Hematopoietic multipotent progenitor cell treated with erythropoietin and hydrocortisone succinate and interleukin-3 and kit ligand, for 6 days (in vitro differentiated cells): ENCODE measurements around the gene ELAVL4.
"Not testable (repeated sequence)": the region's sequence is repeated elsewhere in the genome, so short reads cannot be mapped to it uniquely, and the experiment has no call there.

ENCODE experiments used
- DNase-seq: peaks from one replicate; pipeline ENCODE4 v3.0.0-alpha.2; 2015

Gene ELAVL4

DNA sequence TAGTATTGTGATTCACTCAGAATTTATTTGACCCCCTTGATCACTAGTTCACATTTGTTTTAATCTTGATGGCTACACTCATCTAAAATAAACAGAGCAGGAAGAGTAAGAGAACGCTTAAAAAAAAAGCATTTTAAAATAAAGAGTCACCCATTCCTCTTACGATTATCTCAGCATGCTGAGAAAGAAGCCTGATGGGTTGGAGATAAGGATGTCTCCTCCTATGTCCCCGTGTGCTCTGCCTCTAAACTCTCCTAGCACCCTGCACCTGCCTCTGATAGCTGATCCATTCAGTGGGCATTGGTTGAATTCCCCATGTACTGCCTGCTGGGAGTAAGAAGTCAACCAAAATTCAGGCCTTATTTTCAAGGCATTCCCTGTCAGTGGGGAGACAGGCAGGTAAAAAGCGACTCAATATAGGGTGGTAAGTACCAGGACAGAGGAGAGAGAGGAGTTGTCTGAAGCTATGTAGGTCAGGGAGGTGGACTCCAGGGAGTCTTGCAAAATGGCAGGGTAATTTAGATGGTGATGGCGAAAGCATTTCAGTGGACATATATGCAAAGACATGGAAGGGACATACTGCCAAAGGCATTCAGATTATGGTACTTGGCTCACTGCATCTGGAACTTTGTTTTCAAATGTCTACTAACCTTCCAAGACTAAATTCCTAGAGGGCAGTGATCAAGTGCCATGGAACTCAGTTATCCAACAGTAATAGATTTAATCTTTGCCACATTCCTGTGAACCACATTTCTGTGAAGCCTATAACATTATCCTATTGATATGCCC lies 18.4 kb downstream of the ELAVL4 start:
- no peak for DNase-seq

DNA sequence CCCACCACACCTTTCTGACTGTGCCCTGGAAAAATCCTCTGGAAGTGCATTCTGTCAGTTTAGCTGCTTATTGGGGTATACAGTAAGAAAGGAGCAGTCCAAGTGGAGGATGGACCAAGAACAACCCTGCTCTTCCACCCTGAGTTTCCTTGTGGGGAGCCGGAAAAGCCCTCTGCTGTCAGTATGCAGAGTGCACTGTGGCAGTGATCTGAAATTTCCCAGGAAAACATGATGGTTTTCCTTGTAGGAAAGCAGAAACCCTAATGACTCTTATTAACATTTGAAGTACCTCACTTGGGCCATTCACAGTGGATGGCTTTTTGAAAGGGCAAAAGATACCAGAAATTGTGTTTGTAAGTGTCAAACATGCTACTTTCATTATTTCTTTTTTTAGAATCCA lies 20.5 kb downstream of the ELAVL4 start:
- DNase-seq, result no peak

- no peak for DNase-seq
Observed at GRCh38 chr1:50132347-50132894, 23.7 kb downstream of the ELAVL4 start.

- no peak for DNase-seq
Observed at GRCh38 chr1:50135716-50136115, 27.0 kb downstream of the ELAVL4 start.

DNA sequence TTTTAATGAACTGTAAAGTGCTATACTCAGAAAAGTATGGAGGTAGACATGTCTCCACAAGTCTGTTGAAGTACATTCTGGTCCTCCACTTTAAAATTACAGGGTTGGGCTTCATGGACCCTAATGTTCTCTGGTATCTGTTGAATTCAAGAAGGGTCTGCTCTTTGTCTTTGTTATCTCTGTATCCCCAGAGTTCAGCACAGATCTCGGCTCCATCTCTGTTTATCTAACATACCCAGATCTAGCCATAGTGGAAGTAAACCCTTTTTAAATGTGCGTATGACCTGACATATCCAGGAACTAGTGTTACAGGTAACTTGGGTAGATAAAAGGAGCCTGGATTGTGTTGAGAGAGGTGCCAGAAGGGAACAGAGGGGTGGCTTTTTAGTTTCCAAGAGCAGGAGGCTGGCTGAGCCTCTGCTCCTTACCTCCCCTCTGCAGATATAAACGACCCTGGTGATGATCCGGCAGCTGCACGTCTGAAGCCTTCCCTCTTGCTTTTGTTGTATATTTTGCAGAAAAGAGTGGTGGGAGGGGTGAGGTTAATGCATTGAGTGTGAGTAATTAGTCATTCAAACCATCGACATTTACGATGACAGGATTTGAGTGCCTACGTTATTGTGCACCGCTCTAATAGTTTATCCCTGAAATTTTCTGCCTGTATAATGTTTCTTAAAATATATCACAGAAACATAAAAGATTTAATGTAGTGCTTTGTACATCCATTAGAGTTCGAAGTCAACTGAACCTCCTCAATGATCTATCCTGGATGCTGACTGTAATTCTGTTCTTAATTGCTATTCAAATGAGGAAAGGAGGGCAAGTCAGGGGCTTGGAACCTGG lies 30.8 kb downstream of the ELAVL4 start:
- DNase-seq, result no peak

DNA sequence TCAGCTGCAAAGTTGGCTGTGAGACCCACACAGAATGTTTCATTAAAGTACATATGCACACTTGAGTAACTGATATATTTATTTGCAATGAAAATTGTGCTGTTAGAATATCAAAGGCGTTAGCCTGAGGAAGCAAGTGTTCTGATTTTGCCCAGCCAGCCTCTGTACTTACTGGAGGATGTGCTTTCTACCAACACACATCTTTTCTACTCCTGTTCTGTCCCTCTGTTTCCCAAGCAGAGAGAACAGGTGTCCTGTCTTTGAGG lies 31.4 kb downstream of the ELAVL4 start:
- no peak for DNase-seq

GRCh38 chr1:50147191-50147850 lies 38.6 kb downstream of the ELAVL4 start:
- DNase-seq, result no peak

DNA sequence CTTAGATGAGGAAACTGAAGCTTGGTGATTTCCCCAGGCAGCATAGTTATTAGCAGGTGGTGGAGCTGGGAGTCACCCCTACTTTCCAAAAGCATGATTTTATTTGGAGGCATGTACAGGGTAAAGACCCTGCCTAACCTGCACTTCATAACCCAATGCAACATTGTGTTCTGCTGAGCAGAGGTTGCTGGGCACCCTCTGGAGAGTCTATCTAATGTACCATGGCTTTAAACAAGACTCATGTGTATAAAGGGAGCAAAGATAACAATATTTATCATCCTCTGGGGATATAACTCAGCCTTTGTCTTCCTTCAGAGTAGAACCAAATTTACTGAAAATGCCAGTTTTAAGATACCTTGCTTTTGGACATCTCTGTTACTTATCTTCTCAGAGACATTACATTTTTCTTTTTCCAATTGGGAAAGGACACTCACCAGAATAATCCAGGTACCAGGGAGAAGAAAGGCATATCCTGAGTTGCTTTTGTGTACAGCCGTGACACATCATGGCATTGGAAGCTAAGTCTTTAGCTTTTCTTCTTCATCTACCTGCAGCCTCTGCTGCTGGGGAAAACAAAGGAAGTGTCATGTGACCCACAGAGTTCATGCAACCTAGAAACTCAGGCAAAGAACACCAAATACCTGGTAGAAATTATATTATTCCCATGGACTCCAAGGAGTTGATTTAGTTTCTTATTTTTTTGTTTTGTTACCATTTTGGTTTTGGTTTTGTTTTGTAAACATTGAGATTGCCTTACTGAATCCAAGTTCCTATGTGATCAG lies 39.6 kb downstream of the ELAVL4 start:
- DNase-seq, result no peak

GRCh38 chr1:50152236-50152635 lies 43.5 kb downstream of the ELAVL4 start:
- DNase-seq, result no peak

DNA sequence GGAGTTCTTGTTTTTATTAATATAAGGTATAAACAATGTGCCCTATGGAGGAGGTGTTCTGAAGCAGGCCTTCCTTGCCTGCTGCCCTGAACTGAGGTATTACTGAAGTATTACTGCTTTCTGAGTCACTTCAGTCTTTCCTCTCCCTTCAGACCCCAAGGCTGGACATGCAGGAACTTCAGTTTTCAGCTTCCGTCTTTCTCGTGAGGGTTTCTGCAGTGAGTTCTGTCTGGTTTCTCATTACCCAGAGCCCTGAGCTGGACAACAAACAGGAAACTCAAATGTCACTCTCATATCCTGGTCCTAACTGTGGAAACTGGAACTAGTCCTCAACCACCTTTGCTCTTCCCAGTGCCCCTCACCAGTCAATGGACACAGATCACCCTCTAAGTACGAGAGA lies 46.8 kb downstream of the ELAVL4 start:
- peak; percentile 2 for DNase-seq

DNA sequence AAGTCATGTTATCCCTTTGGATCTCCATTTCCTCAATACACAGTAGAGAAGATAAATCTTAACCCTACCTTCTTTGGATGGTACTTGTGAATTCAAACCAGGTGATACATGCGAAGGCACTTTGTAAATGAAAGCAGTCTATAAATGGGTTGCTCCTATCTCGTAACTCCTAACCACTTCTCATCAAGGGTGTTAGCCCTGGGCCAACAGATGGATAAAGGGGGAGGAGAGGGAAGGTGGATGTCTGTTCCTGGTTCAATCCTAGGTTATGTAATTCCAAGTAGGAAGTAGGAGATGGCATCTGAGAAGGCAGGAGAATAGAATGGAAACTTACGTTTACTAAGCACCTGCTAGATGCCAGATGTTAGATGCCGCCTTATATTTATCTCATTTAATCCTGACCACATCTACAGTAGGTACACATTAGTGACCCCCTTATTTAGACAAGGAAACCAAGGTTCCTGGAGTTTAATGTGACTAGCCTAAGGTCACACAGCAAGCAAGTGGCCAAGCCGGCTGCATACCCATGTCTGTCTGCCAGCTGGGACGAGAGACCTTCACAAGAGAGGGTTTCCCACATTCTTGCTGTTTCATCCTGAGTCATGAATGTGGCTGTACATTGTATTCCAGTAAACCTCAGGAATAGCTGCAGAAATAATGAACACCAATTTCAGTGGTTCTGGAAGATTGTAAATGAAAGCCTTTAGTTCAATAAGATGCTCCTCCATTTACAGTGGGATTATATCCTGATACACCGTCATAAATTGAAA lies 47.7 kb downstream of the ELAVL4 start:
- DNase-seq, result no peak

GRCh38 chr1:50157306-50157941 lies 48.7 kb downstream of the ELAVL4 start:
- no peak for DNase-seq

GRCh38 chr1:50158421-50158820 lies 49.7 kb downstream of the ELAVL4 start:
- DNase-seq, result no peak

GRCh38 chr1:50163680-50164079 lies 55.0 kb downstream of the ELAVL4 start:
- no peak for DNase-seq

GRCh38 chr1:50166351-50166750 lies 57.6 kb downstream of the ELAVL4 start:
- not testable (repeated sequence) for DNase-seq

- DNase-seq, result no peak
Observed at GRCh38 chr1:50172299-50172698, 63.6 kb downstream of the ELAVL4 start.

GRCh38 chr1:50174101-50174500 lies 65.4 kb downstream of the ELAVL4 start:
- no peak for DNase-seq

DNA sequence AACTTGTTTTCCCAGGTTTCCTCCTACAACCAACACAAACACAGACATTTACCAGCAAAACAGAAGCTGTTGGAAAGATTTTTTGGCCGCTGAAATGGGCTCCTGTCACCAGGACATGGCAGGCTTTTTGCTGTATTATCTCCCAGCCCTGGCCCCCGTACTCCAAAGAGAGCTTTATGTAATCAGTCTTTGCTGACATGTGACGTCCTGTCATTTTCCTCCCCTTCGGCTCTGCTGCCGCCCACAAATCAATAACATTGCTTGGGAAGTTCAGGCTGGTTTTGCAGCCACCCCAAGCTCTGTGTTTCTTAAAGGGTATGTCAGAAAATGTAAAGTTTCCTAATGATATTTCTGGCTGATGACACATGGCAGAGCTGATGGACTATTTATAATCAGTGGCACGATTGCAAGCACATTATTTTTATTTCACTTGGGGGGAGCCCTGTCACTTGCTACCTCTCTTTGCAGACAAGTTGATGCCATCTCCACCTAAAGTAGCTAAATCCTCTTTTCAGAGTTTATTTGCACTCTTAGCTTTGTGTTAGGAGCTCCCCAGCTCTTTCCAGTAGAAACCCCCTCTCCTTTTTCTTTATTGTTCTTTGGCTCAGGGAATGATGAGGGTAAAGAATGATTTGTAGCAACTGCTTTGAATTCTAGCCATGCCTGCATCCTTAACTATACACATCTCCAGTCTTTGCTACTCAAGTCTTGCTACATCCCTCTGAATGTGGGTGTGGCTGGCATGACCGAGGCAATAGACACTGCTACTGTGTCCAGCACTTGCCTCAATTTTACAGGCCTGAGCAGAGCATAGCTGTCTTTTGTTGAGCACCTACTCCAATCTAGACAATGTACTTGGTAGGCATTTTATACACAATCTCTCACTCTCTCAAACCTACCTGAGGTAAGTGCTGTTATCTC lies 67.3 kb downstream of the ELAVL4 start:
- no peak for DNase-seq

DNA sequence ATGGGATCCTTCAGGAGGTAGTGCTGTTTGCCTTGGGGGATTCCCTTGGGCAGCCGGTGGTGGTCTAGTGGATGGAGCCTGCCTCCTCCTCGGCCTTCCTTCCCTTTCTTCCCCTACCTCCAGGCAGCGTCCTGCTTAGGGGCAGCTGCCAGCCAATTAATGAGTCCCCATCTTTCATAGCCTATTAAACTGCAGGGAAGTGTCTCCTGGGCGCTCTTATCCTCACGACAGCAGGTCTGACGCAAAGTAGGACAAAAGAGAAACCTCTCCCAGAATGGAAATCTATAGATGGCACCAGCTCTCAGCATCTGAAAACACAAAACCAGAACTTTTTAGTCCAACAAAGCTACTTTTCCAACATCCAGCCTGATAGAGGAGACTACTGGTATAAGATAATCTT lies 69.3 kb downstream of the ELAVL4 start:
- no peak for DNase-seq

GRCh38 chr1:50179639-50180038 lies 70.9 kb downstream of the ELAVL4 start:
- no peak for DNase-seq
